ENCODE measurements around the gene TCEAL4. TPM values are rescaled to one million over a fixed set of nuclear protein-coding genes. Genes with fewer than 3 reads are reported as not detected.

TCEAL4 gene
- total RNA-seq, 1 donor from 2014 or later, result 95.5 TPM

- peak; percentile 57 for DNase-seq (ENCODE audit: low spot score)
- peaks cover 5% of the 10 kb centered on the region for H3K4me1 Mint-ChIP-seq (ENCODE audit: unreplicated experiment)
Observed at GRCh38 chrX:103629318-103630170, 44.2 kb downstream of the TCEAL4 start.

GRCh38 chrX:103630171-103630511 is 44.8 kb downstream of the TCEAL4 start:
- no peak for TF ChIP-seq CTCF (IDR thresholded peaks at IDR 0.05; ENCODE audit: unreplicated experiment)
- H3K9me3 Mint-ChIP-seq (ENCODE audit: unreplicated experiment), result no peaks in the 10 kb centered on the region
- no peaks in the 10 kb centered on the region for H3K36me3 Mint-ChIP-seq (ENCODE audit: low read depth, unreplicated experiment)
- no peaks in the 10 kb centered on the region for H3K27me3 Mint-ChIP-seq (ENCODE audit: unreplicated experiment)
- peaks cover 5% of the 10 kb centered on the region for H3K4me1 Mint-ChIP-seq (ENCODE audit: unreplicated experiment)
- peak overlapping the region; percentile 90 for H3K4me3 Mint-ChIP-seq (ENCODE audit: unreplicated experiment)
- peak overlapping the region; percentile 45 for H3K27ac Mint-ChIP-seq (ENCODE audit: unreplicated experiment)
- no peak for DNase-seq (ENCODE audit: low spot score)

More at GRCh38 chrX:103629318-103630170, 44.2 kb downstream of the TCEAL4 start:
- no peak for TF ChIP-seq CTCF (IDR thresholded peaks at IDR 0.05; ENCODE audit: unreplicated experiment)
- Mint-ChIP-seq H3K27me3 (ENCODE audit: unreplicated experiment) (no peaks in the 10 kb centered on the region), H3K4me3 (ENCODE audit: unreplicated experiment) (peak overlapping the region; percentile 90), H3K36me3 (ENCODE audit: low read depth, unreplicated experiment) (no peaks in the 10 kb centered on the region), H3K27ac (ENCODE audit: unreplicated experiment) (peak overlapping the region; percentile 61), H3K9me3 (ENCODE audit: unreplicated experiment) (no peaks in the 10 kb centered on the region)

GRCh38 chrX:103631145-103631544 is 45.8 kb downstream of the TCEAL4 start:
- Mint-ChIP-seq H3K4me1 (ENCODE audit: unreplicated experiment) (peaks cover 5% of the 10 kb centered on the region), H3K27me3 (ENCODE audit: unreplicated experiment) (no peaks in the 10 kb centered on the region), H3K36me3 (ENCODE audit: low read depth, unreplicated experiment) (no peaks in the 10 kb centered on the region), H3K9me3 (ENCODE audit: unreplicated experiment) (no peaks in the 10 kb centered on the region), H3K4me3 (ENCODE audit: unreplicated experiment) (no peak overlapping the region), H3K27ac (ENCODE audit: unreplicated experiment) (no peak overlapping the region)
- TF ChIP-seq CTCF (IDR thresholded peaks at IDR 0.05; ENCODE audit: unreplicated experiment), result no peak
- DNase-seq (ENCODE audit: low spot score), result no peak

GRCh38 chrX:103635436-103635835 is 50.1 kb downstream of the TCEAL4 start:
- TF ChIP-seq CTCF (IDR thresholded peaks at IDR 0.05; ENCODE audit: unreplicated experiment), result no peak
- no peaks in the 10 kb centered on the region for H3K27me3 Mint-ChIP-seq (ENCODE audit: unreplicated experiment)
- no peaks in the 10 kb centered on the region for H3K4me1 Mint-ChIP-seq (ENCODE audit: unreplicated experiment)
- H3K9me3 Mint-ChIP-seq (ENCODE audit: unreplicated experiment), result no peaks in the 10 kb centered on the region
- no peak for DNase-seq (ENCODE audit: low spot score)
- no peak overlapping the region for H3K27ac Mint-ChIP-seq (ENCODE audit: unreplicated experiment)
- H3K36me3 Mint-ChIP-seq (ENCODE audit: low read depth, unreplicated experiment), result no peaks in the 10 kb centered on the region
- no peak overlapping the region for H3K4me3 Mint-ChIP-seq (ENCODE audit: unreplicated experiment)

Other genes starting within 250 kb of the TCEAL4 start
- 126 TPM for gene TCEAL9, start 229.0 kb upstream of the TCEAL4 start, total RNA-seq (ENCODE audit: unreplicated experiment)
- 313 TPM for gene BEX3, start 209.0 kb upstream of the TCEAL4 start, total RNA-seq (ENCODE audit: unreplicated experiment)
- 0.36 TPM for gene RAB40A, start 66.0 kb upstream of the TCEAL4 start, total RNA-seq (ENCODE audit: unreplicated experiment)
- gene TCEAL3, start 22.4 kb downstream of the TCEAL4 start, total RNA-seq (ENCODE audit: unreplicated experiment), result 12.2 TPM
- gene TCEAL1, start 43.5 kb downstream of the TCEAL4 start, total RNA-seq (ENCODE audit: unreplicated experiment), result 12.5 TPM
- 362 TPM for gene MORF4L2, start 101.2 kb downstream of the TCEAL4 start, total RNA-seq (ENCODE audit: unreplicated experiment)
- gene TMEM31, start 125.4 kb downstream of the TCEAL4 start, total RNA-seq (ENCODE audit: unreplicated experiment), result not detected
- gene PLP1, start 191.3 kb downstream of the TCEAL4 start, total RNA-seq (ENCODE audit: unreplicated experiment), result 9.6 TPM
- 2.3 TPM for gene RAB9B, start 246.7 kb downstream of the TCEAL4 start, total RNA-seq (ENCODE audit: unreplicated experiment)

Data from endothelial cell (in vitro differentiated cells).